B cell (primary cell): ENCODE measurements around the gene AANAT. TPM values are rescaled to one million over a fixed set of nuclear protein-coding genes. Genes with fewer than 3 reads are reported as not detected.

Source experiments
- ATAC-seq: fragments of 200-7000 bp; cut with Tn5 transposase; one replicate; pipeline ENCODE4 v1.10.0; 2021; ENCODE audit warnings: low read depth, mild to moderate bottlenecking, moderate number of reproducible peaks, moderate library complexity
- CTCF ChIA-PET: fragments of 350-600 bp; sonication (Branson Sonifier 250); formaldehyde crosslinking; loops from one replicate; lab custom pipeline; 2021; ENCODE audit warnings: antibody characterized with exemption, inconsistent platforms; lab: Charles Lee
- POLR2A ChIA-PET: fragments of 350-600 bp; sonication (Branson Sonifier 250); formaldehyde crosslinking; loops from one replicate; lab custom pipeline; 2021; ENCODE audit warnings: antibody characterized with exemption; lab: Charles Lee
- DNase-seq: peaks from one replicate; pipeline ENCODE4 v3.0.0; 2013
- H2AFZ ChIP-seq: 2 replicates; pipeline ENCODE4 v1.6.1; 2012; ENCODE audit warnings: mild to moderate bottlenecking, low read depth, low read length; ENCODE audit not compliant: insufficient read depth, poor library complexity, severe bottlenecking
- H3K27ac ChIP-seq, 2 donors: 1 replicate in 1 of 2; 2 replicates in 1 of 2; pipeline ENCODE4 v1.5.1; 2012 to 2013; ENCODE audit warnings: low read length in 2 of 2, mild to moderate bottlenecking in 2 of 2, moderate library complexity in 1 of 2
- H3K27me3 ChIP-seq, 4 experiments: fragments of 200-600 bp in 1 of 4; sonication (generic) in 1 of 4; replicated peaks in 1 of 4; 1 replicate in 2 of 4; 2 replicates in 2 of 4; pipeline versions ENCODE4 v1.6.1 to v1.7.0; 2013 to 2016; ENCODE audit warnings: low read length in 3 of 4, mild to moderate bottlenecking in 2 of 4, mixed read lengths in 1 of 4, moderate library complexity in 1 of 4; ENCODE audit not compliant: insufficient read depth in 4 of 4, control insufficient read depth in 3 of 4; ENCODE audit errors: control extremely low read depth in 1 of 4
- H3K36me3 ChIP-seq, 2 experiments: replicated peaks in 1 of 2; 1 replicate in 1 of 2; 2 replicates in 1 of 2; pipeline versions ENCODE4 v1.6.1 to v1.7.1; 2013; ENCODE audit warnings: low read length in 1 of 2; ENCODE audit not compliant: insufficient read depth in 2 of 2, control insufficient read depth in 1 of 2; ENCODE audit errors: control extremely low read depth in 1 of 2, extremely low read depth in 1 of 2
- H3K4me1 ChIP-seq, 2 donors: fragments of 200-600 bp in 1 of 2; sonication (generic) in 1 of 2; 1 replicate in 1 of 2; 2 replicates in 1 of 2; pipeline versions ENCODE4 v1.5.1 to v1.6.1; 2013 to 2017; ENCODE audit warnings: low read length in 2 of 2; ENCODE audit not compliant: control insufficient read depth in 2 of 2, insufficient read depth in 2 of 2
- H3K4me2 ChIP-seq: replicated peaks from 2 replicates; pipeline ENCODE3; 2012; ENCODE audit warnings: mild to moderate bottlenecking, low read depth, low read length; ENCODE audit not compliant: poor library complexity, severe bottlenecking
- H3K4me3 ChIP-seq, 5 experiments: fragments of 200-600 bp in 1 of 5; sonication (generic) in 1 of 5; 1 replicate in 3 of 5; 2 replicates in 2 of 5; pipeline versions ENCODE4 v1.5.1 to v1.7.0; 2011 to 2016; ENCODE audit warnings: low read length in 4 of 5, mild to moderate bottlenecking in 4 of 5, low read depth in 2 of 5, control low read depth in 1 of 5, moderate library complexity in 1 of 5; ENCODE audit not compliant: insufficient read depth in 1 of 5; ENCODE audit errors: control extremely low read depth in 1 of 5, extremely low read depth in 1 of 5
- H3K79me2 ChIP-seq: fragments of 200-600 bp; sonication (generic); one replicate; pipeline ENCODE4 v1.6.0; 2016; ENCODE audit warnings: low read length; ENCODE audit not compliant: control insufficient read depth, insufficient read depth
- H3K9ac ChIP-seq: fragments of 200-600 bp; sonication (generic); 2 replicates; pipeline ENCODE4 v1.6.1; 2017; ENCODE audit warnings: mild to moderate bottlenecking, low read length, moderate library complexity
- H3K9me3 ChIP-seq, 3 donors: one replicate each; pipeline versions ENCODE4 v1.6.1 to v1.7.1; 2013; ENCODE audit warnings: low read length in 2 of 3; ENCODE audit not compliant: control insufficient read depth in 2 of 3, insufficient read depth in 1 of 3; ENCODE audit errors: control extremely low read depth in 1 of 3
- H4K20me1 ChIP-seq: 2 replicates; pipeline ENCODE4 v1.6.0; 2012; ENCODE audit warnings: mild to moderate bottlenecking, low read length; ENCODE audit not compliant: insufficient read depth, control insufficient read depth, poor library complexity, severe bottlenecking
- H3K27ac Mint-ChIP-seq: one replicate; pipeline ENCODE4 v1.8.0; 2021; ENCODE audit warnings: mixed read lengths
- H3K27me3 Mint-ChIP-seq: one replicate; pipeline ENCODE4 v1.8.0; 2021; ENCODE audit warnings: mixed read lengths
- H3K4me1 Mint-ChIP-seq: one replicate; pipeline ENCODE4 v1.8.0; 2021; ENCODE audit warnings: mixed read lengths
- H3K4me3 Mint-ChIP-seq: one replicate; pipeline ENCODE4 v1.8.0; 2021; ENCODE audit warnings: mixed read lengths
- H3K9me3 Mint-ChIP-seq: one replicate; pipeline ENCODE4 v1.8.0; 2022; ENCODE audit warnings: mixed read lengths; ENCODE audit not compliant: insufficient read depth
- CTCF ChIP-seq: fragments of 200-600 bp; IDR thresholded peaks from one replicate; pipeline ENCODE4 v1.8.0; 2022; ENCODE audit warnings: antibody characterized with exemption, mild to moderate bottlenecking
- EZH2 ChIP-seq: IDR thresholded peaks from 2 replicates; pipeline ENCODE4 v1.6.1; 2012; ENCODE audit warnings: borderline replicate concordance, low read depth, mild to moderate bottlenecking, moderate library complexity, low read length; ENCODE audit not compliant: insufficient read depth, poor library complexity, severe bottlenecking
- WGBS: methylation state at CpG from one replicate; pipeline ENCODE4 v1.1.5; 2013; ENCODE audit warnings: missing lambda C conversion rate; ENCODE audit not compliant: insufficient coverage; 5-methylcytosine and 5-hydroxymethylcytosine counted together
- intact Hi-C: fragments of 100-400 bp; cut with micrococcal nuclease; formaldehyde crosslinking; loops from one replicate; pipeline ENCODE4 v1.10.0; 2022
- polyA plus RNA-seq: library from polyadenylated mRNA; depleted of rRNA; stranded (reverse); fragments of >200 nt; gene quantifications from 2 replicates; pipeline ENCODE4 v1.2.3, GENCODE V29; 2012
- total RNA-seq, 2 donors: library from RNA; stranded (reverse); fragments of 120-200 nt in 1 of 2; gene quantifications; 1 replicate in 1 of 2; 2 replicates in 1 of 2; pipeline versions ENCODE4 v1.2.3 to v1.2.4, GENCODE V29; 2013 to 2022

Gene AANAT
- total and polyA plus RNA-seq, 2 donors (not counting 1 experiment from before 2014, with no cell fraction given), result 0.42 to 0.94 TPM

GRCh38 chr17:76468634-76469010 is 1.2 kb downstream of the AANAT start:
- 93% methylated on average over 12 of the region's 14 CpGs for WGBS
- Mint-ChIP-seq H3K4me1 (peaks cover 39% of the 10 kb centered on the region), H3K4me3 (no peak overlapping the region), H3K27ac (no peak overlapping the region), H3K27me3 (no peaks in the 10 kb centered on the region), H3K9me3 (no peaks in the 10 kb centered on the region)
- CTCF ChIA-PET, result interaction anchor here (1.2 to 16.1 kb wide), 8 partner anchors 7 to 78 kb away, joined by 3 to 442 read pairs (median 14); partner anchors contain the start of gene RHBDF2
- no peak overlapping the region for H3K9ac ChIP-seq
- DNase-seq (no peak), ATAC-seq (no peak)
- H2AFZ ChIP-seq, result no peak overlapping the region
- H3K27ac ChIP-seq, result no peak overlapping the region
- H3K4me2 ChIP-seq, result no peak overlapping the region
- peaks cover 0 to 50% of the 10 kb centered on the region in 2 experiments for H3K36me3 ChIP-seq
- no peak overlapping the region for H3K4me3 ChIP-seq
- H3K9me3 ChIP-seq, result no peaks in the 10 kb centered on the region
- TF ChIP-seq EZH2 (no peak), CTCF (no peak)
- POLR2A ChIA-PET, result interaction anchor here (0.9 to 2.3 kb wide), 4 partner anchors 12 to 33 kb away, joined by 3 to 14 read pairs (median 9); no protein-coding TSS in a partner anchor
- H3K27me3 ChIP-seq, result no peaks in the 10 kb centered on the region
- peaks cover 30% of the 10 kb centered on the region for H4K20me1 ChIP-seq
- H3K79me2 ChIP-seq, result peaks cover 7% of the 10 kb centered on the region
- peaks cover 12 to 36% of the 10 kb centered on the region in 2 donors for H3K4me1 ChIP-seq
- intact Hi-C loops, result loop anchor here (5.0 kb wide), 1 partner anchor 79 kb away; no protein-coding TSS in a partner anchor
